HG03280 (cell line): ENCODE measurements around the gene SH3PXD2A.
"Not testable (repeated sequence)": the region's sequence is repeated elsewhere in the genome, so short reads cannot be mapped to it uniquely, and the experiment has no call there.

Experiments used
- ATAC-seq: cut with Tn5 transposase; IDR thresholded peaks from one replicate; pipeline ENCODE4 v1.9.1; 2021; ENCODE audit warnings: mild to moderate bottlenecking, moderate library complexity; ENCODE audit not compliant: unreplicated experiment

Gene SH3PXD2A

GRCh38 chr10:103772096-103772845 lies 83.1 kb downstream of the SH3PXD2A start:
- peak; percentile 57 for ATAC-seq

- no peak for ATAC-seq
Observed at GRCh38 chr10:103770139-103770538, 85.2 kb downstream of the SH3PXD2A start.

GRCh38 chr10:103769176-103769575 lies 86.2 kb downstream of the SH3PXD2A start:
- ATAC-seq, result no peak

GRCh38 chr10:103768345-103768744 lies 87.0 kb downstream of the SH3PXD2A start:
- ATAC-seq, result no peak

- no peak for ATAC-seq
Observed at GRCh38 chr10:103767756-103768155, 87.6 kb downstream of the SH3PXD2A start.

- ATAC-seq, result no peak
Observed at GRCh38 chr10:103766751-103767505, 88.4 kb downstream of the SH3PXD2A start.

GRCh38 chr10:103765981-103766380 lies 89.4 kb downstream of the SH3PXD2A start:
- ATAC-seq, result no peak

GRCh38 chr10:103765168-103765567 lies 90.2 kb downstream of the SH3PXD2A start:
- ATAC-seq, result no peak

GRCh38 chr10:103764296-103765088 lies 90.9 kb downstream of the SH3PXD2A start:
- ATAC-seq, result no peak

GRCh38 chr10:103763374-103764202 lies 91.8 kb downstream of the SH3PXD2A start:
- no peak for ATAC-seq

GRCh38 chr10:103762916-103763315 lies 92.5 kb downstream of the SH3PXD2A start:
- ATAC-seq, result no peak

GRCh38 chr10:103762162-103762561 lies 93.2 kb downstream of the SH3PXD2A start:
- ATAC-seq, result no peak

- ATAC-seq, result no peak
Observed at GRCh38 chr10:103761075-103761920, 94.1 kb downstream of the SH3PXD2A start.

- ATAC-seq, result not testable (repeated sequence)
Observed at GRCh38 chr10:103760233-103760632, 95.1 kb downstream of the SH3PXD2A start.

GRCh38 chr10:103759100-103759781 lies 96.1 kb downstream of the SH3PXD2A start:
- no peak for ATAC-seq

- no peak for ATAC-seq
Observed at GRCh38 chr10:103758294-103758681, 97.1 kb downstream of the SH3PXD2A start.

GRCh38 chr10:103757531-103758293 lies 97.7 kb downstream of the SH3PXD2A start:
- no peak for ATAC-seq

- ATAC-seq, result no peak
Observed at GRCh38 chr10:103756277-103756869, 99.0 kb downstream of the SH3PXD2A start.
